ENCODE results near the gene SART3.
"Not testable (repeated sequence)": the region's sequence is repeated elsewhere in the genome, so short reads cannot be mapped to it uniquely, and the experiment has no call there.

The SART3 gene

DNA sequence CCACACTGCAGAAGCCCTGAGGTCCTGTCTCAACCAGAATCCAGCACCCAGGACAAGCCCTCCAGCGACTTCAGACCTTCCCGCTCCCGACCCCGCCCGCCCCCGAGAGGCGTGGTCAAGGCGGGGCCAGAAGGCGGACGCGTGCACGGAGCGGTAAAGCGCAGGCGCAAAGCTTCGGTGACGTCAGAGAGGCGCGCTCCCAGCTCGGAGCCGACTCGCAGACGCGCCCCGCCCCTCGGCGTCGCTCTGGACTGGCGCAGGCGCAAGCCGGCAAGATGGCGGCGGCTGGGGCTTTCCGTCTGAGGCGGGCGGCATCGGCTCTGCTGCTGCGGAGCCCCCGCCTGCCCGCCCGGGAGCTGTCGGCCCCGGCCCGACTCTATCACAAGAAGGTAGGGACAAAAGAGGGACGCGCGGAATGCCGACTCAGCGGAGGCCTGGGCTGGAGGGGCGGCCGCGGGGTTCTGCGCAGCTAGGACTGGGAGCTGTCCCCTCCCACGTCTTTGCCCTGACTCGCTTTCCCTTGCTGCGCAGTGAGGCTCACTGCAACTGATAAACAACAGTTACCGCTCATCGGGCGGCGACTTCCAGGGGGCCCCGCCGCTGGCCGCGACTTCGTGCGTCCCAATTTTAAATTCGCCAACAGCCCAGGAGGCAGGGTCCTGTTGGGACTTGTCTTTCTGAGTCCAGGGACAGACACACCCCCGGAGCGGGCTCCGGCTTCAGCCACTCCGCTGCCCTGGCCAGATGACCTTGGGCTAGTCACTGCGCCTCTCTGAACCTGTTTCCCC lies 1.6 kb upstream of the SART3 start, which contains the start of gene ISCU:
Gene ISCU, plus strand, starts transcription at position 249 of the 788 bp plus-strand sequence. Its CDS starts 27 bp downstream, at position 276.
- DNase-seq (ENCODE audit: low spot score), result peak; percentile 98
- in situ Hi-C loops (cut with MboI; ENCODE audit: low sequenced_read_pairs, unreplicated experiment), result loop anchor here (10.0 to 25.0 kb wide), 2 partner anchors 242 to 525 kb away; partner anchors contain the start of genes ALKBH2 and UNG
- TF ChIP-seq, protein P1, sequence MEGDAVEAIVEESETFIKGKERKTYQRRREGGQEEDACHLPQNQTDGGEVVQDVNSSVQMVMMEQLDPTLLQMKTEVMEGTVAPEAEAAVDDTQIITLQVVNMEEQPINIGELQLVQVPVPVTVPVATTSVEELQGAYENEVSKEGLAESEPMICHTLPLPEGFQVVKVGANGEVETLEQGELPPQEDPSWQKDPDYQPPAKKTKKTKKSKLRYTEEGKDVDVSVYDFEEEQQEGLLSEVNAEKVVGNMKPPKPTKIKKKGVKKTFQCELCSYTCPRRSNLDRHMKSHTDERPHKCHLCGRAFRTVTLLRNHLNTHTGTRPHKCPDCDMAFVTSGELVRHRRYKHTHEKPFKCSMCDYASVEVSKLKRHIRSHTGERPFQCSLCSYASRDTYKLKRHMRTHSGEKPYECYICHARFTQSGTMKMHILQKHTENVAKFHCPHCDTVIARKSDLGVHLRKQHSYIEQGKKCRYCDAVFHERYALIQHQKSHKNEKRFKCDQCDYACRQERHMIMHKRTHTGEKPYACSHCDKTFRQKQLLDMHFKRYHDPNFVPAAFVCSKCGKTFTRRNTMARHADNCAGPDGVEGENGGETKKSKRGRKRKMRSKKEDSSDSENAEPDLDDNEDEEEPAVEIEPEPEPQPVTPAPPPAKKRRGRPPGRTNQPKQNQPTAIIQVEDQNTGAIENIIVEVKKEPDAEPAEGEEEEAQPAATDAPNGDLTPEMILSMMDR (IDR thresholded peaks at IDR 0.05; ENCODE audit: borderline replicate concordance, control extremely low read depth, extremely low read depth, insufficient read depth, missing control alignments), result no peak

DNA sequence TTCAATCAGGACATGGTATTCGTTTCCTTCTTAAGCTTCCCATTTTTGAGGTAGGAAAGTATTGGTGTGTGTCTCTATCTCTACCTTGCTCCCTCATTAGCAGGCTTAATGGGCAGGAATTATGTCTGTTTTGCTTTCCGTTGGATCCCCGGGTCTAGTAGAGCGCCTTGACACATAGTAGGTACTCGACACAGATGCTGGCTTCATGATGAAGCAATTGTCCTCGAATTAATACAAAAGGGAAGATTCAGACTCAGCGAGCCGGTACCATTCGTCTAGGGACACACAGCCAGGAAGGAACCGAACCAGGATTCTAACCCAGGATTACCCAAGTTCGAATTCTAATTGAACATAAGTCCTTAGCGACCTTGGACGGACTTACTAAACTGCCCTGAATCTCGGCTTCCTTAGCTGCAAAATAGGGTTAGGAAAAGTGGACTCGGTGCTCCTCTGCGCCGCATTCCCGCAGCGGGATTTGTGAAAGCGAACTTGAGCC lies 927 bp upstream of the SART3 start:
- DNase-seq (ENCODE audit: low spot score), result no peak
- TF ChIP-seq, protein P1 (IDR thresholded peaks at IDR 0.05; ENCODE audit: borderline replicate concordance, control extremely low read depth, extremely low read depth, insufficient read depth, missing control alignments), result no peak
- in situ Hi-C loops (cut with MboI; ENCODE audit: low sequenced_read_pairs, unreplicated experiment), result loop anchor here (10.0 to 25.0 kb wide), 2 partner anchors 243 to 525 kb away; partner anchors contain the start of genes ALKBH2 and UNG

DNA sequence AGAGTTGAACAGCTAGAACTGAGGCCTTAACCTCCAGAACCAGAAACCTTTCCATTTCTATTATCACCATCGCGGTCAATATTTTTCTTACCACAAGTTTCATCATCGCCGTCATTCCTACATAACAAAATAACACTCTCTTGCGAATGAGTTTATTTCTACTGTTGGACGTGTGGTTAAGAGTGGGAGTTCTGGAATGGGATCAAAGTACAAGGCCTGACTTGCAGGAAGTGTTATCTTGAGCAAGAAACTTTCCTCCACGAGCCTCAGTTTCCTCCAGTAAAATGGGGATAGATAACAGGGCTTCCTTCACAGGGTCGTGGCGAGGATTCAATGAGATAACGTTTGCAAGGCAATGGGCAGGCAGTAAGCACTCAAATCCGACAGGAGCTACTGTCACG lies 652 bp downstream of the SART3 start:
- TF ChIP-seq, protein P1 (IDR thresholded peaks at IDR 0.05; ENCODE audit: borderline replicate concordance, control extremely low read depth, extremely low read depth, insufficient read depth, missing control alignments), result no peak
- no peak for DNase-seq (ENCODE audit: low spot score)

DNA sequence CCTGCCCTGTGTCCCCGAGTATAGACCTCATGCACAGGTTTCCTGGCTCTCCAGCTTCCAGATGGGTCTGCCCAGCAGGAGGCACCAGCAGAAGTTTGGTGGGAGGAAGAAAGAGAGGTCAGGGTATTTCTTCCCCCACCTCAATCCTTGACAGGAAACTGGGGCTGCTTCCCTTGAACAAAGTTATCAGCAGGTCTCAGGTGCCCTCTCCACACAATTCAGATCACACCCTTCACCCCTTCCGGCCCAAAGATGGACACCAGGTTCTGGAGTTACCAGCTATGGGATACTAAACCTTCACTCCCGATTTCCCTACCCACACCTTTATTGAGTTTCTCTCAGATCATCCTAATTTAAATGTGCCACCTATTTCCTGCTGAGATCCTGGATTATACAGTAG lies 1.2 kb downstream of the SART3 start:
- in situ Hi-C loops (cut with MboI; ENCODE audit: low sequenced_read_pairs, unreplicated experiment), result loop anchor here (10.0 to 25.0 kb wide), 2 partner anchors 245 to 528 kb away; partner anchors contain the start of genes ALKBH2 and UNG
- DNase-seq (ENCODE audit: low spot score), result no peak
- TF ChIP-seq, protein P1 (IDR thresholded peaks at IDR 0.05; ENCODE audit: borderline replicate concordance, control extremely low read depth, extremely low read depth, insufficient read depth, missing control alignments), result no peak

More for the DNA sequence above, 652 bp downstream of the SART3 start:
- in situ Hi-C loops (cut with MboI; ENCODE audit: low sequenced_read_pairs, unreplicated experiment), result loop anchor here (10.0 to 25.0 kb wide), 2 partner anchors 244 to 527 kb away; partner anchors contain the start of genes ALKBH2 and UNG

DNA sequence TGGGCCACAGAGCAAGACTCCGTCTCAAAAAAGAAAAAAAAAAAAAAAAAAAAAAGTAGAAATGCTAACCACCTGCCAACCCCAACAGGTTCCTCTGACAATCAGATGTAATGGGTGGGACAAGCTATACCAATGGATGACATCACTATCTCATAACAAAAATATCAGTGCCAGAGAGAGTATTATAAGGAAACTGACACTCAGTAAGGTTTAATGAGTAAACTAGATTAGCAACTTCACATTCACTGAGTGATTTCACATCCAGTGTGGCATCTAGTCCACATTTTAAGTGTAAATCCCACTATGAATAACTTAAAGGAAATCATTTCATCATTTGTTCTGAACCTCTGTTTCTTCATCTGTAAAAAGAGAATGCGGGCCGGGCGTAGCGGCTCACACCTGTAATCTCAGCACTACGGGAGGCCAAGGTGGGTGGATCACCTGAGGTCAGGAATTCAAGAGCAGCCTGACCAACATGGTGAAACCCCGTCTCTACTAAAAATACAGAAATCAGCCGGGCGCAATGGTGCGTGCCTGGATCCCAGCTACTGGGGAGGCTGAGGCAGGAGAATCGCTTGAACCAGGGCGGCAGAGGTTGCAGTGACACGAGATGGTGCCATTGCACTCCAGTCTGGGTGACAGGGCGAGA lies 1.8 kb downstream of the SART3 start:
- in situ Hi-C loops (cut with MboI; ENCODE audit: low sequenced_read_pairs, unreplicated experiment), result loop anchor here (25.0 kb wide), 1 partner anchor 528 kb away; the partner anchor contains the start of genes ALKBH2 and UNG
- TF ChIP-seq, protein P1 (IDR thresholded peaks at IDR 0.05; ENCODE audit: borderline replicate concordance, control extremely low read depth, extremely low read depth, insufficient read depth, missing control alignments), result no peak

DNA sequence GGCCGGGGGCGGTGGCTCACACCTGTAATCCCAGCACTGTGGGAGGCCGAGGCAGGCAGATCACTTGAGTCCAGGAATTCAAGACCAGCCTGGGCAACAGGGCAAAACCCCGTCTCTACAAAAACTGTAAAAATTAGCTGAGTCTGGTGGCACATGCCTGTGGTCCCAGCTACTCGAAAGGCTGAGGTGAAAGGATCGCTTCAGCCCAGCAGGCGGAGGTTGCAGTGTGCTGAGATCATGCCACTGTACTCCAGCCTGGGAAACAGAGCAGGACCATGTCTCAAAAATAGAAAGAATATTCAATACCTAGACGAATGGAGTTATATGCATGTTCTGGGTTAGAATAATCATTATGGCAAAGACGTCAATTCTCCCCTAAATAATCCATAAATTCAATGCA lies 5.6 kb downstream of the SART3 start:
- DNase-seq (ENCODE audit: low spot score), result not testable (repeated sequence)
- in situ Hi-C loops (cut with MboI; ENCODE audit: low sequenced_read_pairs, unreplicated experiment), result loop anchor here (25.0 kb wide), 1 partner anchor 532 kb away; the partner anchor contains the start of genes ALKBH2 and UNG

More for the DNA sequence above, 1.8 kb downstream of the SART3 start:
- no peak for DNase-seq (ENCODE audit: low spot score)
